Measurements from ENCODE around the gene TFF3.

DNA sequence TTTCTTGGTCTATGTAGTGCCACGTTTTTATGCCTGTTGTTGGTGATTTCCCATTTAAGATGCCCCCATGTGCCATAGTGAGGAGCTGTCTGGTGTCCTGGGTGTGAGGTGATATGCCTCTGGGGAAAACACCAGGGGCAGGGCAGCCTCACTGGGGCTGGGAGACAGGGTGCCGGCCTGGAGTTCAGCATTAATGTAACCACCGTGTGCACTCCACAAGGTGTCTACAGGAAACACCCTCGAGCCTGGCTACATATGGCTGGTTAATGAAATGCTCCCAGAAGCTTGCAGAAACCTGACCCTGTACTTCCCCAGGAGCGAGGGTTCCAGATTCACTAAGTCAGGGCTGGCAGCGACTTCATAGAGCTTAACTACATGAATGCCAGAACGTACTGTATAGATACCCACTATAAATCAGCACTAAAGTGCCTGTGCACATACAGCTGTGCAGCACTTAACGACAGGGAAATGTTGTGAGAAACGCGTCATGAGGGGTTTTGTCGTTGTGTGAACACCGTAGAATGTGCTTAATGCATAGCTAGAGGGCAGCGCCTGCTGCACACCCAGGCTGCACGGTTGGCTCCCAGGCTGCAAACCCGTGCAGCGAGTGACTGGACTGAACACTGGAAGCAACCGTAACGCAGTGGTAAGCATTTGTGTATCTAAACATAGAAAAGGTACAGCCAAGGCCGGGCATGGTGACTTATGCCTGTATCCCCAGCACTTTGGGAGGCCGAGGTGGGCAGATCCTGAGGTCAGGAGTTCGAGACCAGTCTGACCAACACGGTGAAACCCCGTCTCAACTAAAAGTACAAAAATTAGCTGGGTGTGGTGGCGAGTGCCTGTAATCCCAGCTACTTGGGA is 25.2 kb upstream of the TFF3 start:
- TF ChIP-seq, protein P1, sequence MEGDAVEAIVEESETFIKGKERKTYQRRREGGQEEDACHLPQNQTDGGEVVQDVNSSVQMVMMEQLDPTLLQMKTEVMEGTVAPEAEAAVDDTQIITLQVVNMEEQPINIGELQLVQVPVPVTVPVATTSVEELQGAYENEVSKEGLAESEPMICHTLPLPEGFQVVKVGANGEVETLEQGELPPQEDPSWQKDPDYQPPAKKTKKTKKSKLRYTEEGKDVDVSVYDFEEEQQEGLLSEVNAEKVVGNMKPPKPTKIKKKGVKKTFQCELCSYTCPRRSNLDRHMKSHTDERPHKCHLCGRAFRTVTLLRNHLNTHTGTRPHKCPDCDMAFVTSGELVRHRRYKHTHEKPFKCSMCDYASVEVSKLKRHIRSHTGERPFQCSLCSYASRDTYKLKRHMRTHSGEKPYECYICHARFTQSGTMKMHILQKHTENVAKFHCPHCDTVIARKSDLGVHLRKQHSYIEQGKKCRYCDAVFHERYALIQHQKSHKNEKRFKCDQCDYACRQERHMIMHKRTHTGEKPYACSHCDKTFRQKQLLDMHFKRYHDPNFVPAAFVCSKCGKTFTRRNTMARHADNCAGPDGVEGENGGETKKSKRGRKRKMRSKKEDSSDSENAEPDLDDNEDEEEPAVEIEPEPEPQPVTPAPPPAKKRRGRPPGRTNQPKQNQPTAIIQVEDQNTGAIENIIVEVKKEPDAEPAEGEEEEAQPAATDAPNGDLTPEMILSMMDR (IDR thresholded peaks at IDR 0.05; ENCODE audit: low read length), result no peak
- no peak for TF ChIP-seq EZH2phosphoT487 (IDR thresholded peaks at IDR 0.05; ENCODE audit: low read length)
- TF ChIP-seq EZH2 (optimal IDR thresholded peaks at IDR 0.05; ENCODE audit: low read depth, low read length), result no peak

Measured in MM.1S (cell line).